Left ventricle myocardium inferior (tissue), 1 donor: ENCODE results near the gene LSM7. TPM values are rescaled to one million over a fixed set of nuclear protein-coding genes. Genes with fewer than 3 reads are reported as not detected.
"Not testable (repeated sequence)": the region's sequence is repeated elsewhere in the genome, so short reads cannot be mapped to it uniquely, and the experiment has no call there.

Source experiments
- DNase-seq: peaks from one replicate; pipeline ENCODE4 v3.0.0-alpha.2; 2020
- H3K27ac ChIP-seq: fragments of 200-600 bp; replicated peaks from 2 replicates; pipeline ENCODE4 v1.8.0; 2021
- H3K27me3 ChIP-seq: fragments of 200-600 bp; 2 replicates; pipeline ENCODE4 v1.8.0; 2021; ENCODE audit warnings: low read depth
- H3K36me3 ChIP-seq: fragments of 200-600 bp; 2 replicates; pipeline ENCODE4 v1.8.0; 2021
- H3K4me1 ChIP-seq: fragments of 200-600 bp; 2 replicates; pipeline ENCODE4 v1.8.0; 2021
- H3K4me3 ChIP-seq: fragments of 200-600 bp; 2 replicates; pipeline ENCODE4 v1.8.0; 2021; ENCODE audit warnings: mild to moderate bottlenecking, moderate library complexity
- H3K9me3 ChIP-seq: fragments of 200-600 bp; replicated peaks from 2 replicates; pipeline ENCODE4 v1.8.0; 2021
- intact Hi-C: fragments of 100-400 bp; cut with micrococcal nuclease; formaldehyde crosslinking; loops from one replicate; pipeline ENCODE4 v1.11.0; 2022
- total RNA-seq: library from RNA; stranded (reverse); fragmentation: NEBNext Ultra II Directional; extraction: Animal tissue kit (Norgen Biotek cat#: 25700); gene quantifications from one replicate; pipeline ENCODE4 v1.2.1, GENCODE V29; 2021
- TF ChIP-seq, protein P1 (sequence below): fragments of 200-600 bp; IDR thresholded peaks from 2 replicates; pipeline ENCODE4 v1.8.0; 2021; ENCODE audit warnings: antibody characterized with exemption, mild to moderate bottlenecking, borderline replicate concordance
- donor health status: DM: no; HTN: yes; CAD: no; lungs with severe emphysema.

LSM7 gene
- total RNA-seq, 1 donor from 2014 or later: 41.1 TPM

- H3K36me3 ChIP-seq: peaks cover 35% of the 10 kb centered on the region
- intact Hi-C loops: no loop called here
Measured at GRCh38 chr19:2352121-2352520, 23.7 kb upstream of the LSM7 start.

DNA sequence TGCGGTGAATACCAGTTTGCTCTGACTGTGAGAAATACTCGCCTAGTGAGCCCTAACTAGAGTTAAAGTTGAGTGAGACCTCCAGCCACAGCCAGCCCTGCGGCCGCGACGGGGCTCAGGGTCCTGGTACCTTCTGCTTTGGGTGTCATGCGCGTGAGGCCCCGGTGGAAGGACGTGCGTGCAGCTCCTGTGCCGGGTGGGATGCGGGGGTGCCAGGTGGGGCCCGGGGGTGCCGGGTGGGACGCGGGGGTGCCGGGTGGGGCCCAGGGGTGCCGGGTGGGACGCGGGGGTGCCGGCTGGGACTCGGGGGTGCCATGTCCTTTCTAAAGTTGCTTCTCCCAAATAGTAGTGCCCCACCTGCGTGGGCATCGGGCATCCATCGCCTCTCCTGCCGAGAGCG is 23.2 kb upstream of the LSM7 start:
- no peak overlapping the region for H3K27ac ChIP-seq
- H3K4me1 ChIP-seq: no peaks in the 10 kb centered on the region
- no peaks in the 10 kb centered on the region for H3K27me3 ChIP-seq
- no peaks in the 10 kb centered on the region for H3K9me3 ChIP-seq
- no peak overlapping the region for H3K4me3 ChIP-seq
- intact Hi-C loops: no loop called here
- DNase-seq: no peak
- TF ChIP-seq, protein P1, sequence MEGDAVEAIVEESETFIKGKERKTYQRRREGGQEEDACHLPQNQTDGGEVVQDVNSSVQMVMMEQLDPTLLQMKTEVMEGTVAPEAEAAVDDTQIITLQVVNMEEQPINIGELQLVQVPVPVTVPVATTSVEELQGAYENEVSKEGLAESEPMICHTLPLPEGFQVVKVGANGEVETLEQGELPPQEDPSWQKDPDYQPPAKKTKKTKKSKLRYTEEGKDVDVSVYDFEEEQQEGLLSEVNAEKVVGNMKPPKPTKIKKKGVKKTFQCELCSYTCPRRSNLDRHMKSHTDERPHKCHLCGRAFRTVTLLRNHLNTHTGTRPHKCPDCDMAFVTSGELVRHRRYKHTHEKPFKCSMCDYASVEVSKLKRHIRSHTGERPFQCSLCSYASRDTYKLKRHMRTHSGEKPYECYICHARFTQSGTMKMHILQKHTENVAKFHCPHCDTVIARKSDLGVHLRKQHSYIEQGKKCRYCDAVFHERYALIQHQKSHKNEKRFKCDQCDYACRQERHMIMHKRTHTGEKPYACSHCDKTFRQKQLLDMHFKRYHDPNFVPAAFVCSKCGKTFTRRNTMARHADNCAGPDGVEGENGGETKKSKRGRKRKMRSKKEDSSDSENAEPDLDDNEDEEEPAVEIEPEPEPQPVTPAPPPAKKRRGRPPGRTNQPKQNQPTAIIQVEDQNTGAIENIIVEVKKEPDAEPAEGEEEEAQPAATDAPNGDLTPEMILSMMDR: no peak
- H3K36me3 ChIP-seq: peaks cover 35% of the 10 kb centered on the region

More at GRCh38 chr19:2352121-2352520, 23.7 kb upstream of the LSM7 start:
- Histone ChIP-seq H3K27ac (no peak overlapping the region), H3K4me1 (no peaks in the 10 kb centered on the region), H3K4me3 (no peak overlapping the region), H3K27me3 (no peaks in the 10 kb centered on the region), H3K9me3 (no peaks in the 10 kb centered on the region)
- TF ChIP-seq, protein P1: no peak
- DNase-seq: no peak

GRCh38 chr19:2350656-2351055 is 22.3 kb upstream of the LSM7 start:
- H3K4me3 ChIP-seq: no peak overlapping the region
- H3K4me1 ChIP-seq: no peaks in the 10 kb centered on the region
- H3K9me3 ChIP-seq: no peaks in the 10 kb centered on the region
- TF ChIP-seq, protein P1: no peak
- no peaks in the 10 kb centered on the region for H3K27me3 ChIP-seq
- peaks cover 35% of the 10 kb centered on the region for H3K36me3 ChIP-seq
- no peak for DNase-seq
- intact Hi-C loops: no loop called here
- no peak overlapping the region for H3K27ac ChIP-seq

DNA sequence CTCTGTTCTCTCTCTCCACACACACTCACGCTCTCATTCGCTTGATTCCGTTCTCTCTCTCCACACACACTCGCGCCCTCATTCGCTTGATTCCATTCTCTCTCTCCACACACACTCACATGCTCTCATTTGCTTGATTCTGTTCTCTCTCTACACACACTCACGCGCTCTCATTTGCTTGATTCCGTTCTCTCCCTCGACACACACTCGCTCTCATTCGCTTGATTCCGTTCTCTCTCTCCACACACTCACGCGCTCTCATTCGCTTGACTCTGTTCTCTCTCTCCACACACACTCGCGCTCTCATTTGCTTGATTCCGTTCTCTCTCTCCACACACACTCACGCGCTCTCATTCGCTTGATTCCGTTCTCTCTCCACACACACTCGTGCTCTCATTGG is 21.4 kb upstream of the LSM7 start:
- H3K27me3 ChIP-seq, H3K27ac ChIP-seq, H3K4me1 ChIP-seq, H3K9me3 ChIP-seq, intact Hi-C loops, H3K4me3 ChIP-seq, DNase-seq: not testable (repeated sequence)
- H3K36me3 ChIP-seq: peaks cover 35% of the 10 kb centered on the region

DNA sequence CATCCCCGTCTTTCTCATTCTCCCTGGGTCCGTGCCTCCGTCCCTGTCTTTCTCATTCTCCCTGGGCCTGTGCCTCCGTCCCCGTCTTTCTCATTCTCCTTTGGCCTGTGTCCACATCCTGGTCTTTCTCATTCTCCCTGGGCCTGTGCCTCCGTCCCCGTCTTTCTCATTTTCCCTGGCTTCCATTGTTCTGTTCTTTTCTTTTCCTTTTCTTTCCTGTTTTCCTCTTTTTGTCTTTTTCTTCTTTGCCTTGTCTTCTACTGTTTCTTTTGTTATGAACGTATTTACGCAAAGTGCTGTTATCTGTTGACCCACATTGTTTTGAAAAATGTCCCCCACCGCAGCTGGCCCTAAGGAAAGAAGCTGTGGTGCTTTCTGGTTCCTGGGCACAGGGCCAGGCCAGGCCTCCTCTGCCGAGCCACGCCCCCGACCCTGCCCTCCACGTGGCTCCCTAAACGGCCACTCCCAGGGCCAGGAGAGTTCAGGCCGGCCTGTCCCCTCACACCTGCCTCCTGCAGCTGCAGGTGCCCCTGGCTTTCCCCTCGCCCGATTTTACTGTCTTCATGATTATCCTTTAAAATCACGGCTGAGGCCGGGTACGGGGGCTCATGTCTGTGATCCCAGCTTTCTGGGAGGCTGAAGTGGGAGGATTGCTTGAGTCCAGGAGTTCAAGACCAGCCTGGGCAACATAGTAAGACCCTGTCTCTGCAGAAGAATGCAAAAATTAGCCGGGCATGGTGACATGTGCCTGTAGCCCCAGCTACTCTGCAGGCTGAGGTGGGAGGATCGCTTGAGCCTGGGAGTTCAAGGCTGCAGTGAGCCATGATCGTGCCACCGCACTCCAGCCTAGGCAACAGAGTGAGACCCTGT is 17.6 kb upstream of the LSM7 start:
- Histone ChIP-seq H3K27ac (no peak overlapping the region), H3K4me1 (no peaks in the 10 kb centered on the region), H3K4me3 (no peak overlapping the region), H3K9me3 (no peaks in the 10 kb centered on the region), H3K36me3 (peaks cover 38% of the 10 kb centered on the region), H3K27me3 (no peaks in the 10 kb centered on the region)
- TF ChIP-seq, protein P1: no peak
- intact Hi-C loops: no loop called here
- DNase-seq: peak; percentile 40

DNA sequence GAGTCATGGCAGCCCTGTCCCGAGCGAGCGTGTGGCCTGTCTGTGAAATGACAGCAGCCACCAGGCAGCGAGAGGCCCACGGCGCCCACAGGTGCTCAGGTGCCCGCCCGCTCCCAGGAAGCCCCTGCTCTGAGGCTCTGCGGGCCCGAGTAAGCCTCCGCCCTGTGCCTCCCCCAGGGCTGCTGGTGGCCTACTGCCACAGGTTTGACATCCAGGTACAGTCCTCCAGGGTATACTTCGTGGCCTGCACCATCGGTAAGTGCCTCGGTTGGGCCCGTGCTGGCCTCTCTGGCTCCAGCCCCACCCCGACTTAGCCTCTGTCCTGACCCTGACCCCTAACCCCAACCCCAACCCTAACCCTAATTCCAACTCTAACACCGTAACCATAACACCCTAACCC is 16.7 kb upstream of the LSM7 start:
- Histone ChIP-seq H3K27me3 (no peaks in the 10 kb centered on the region), H3K4me1 (no peaks in the 10 kb centered on the region), H3K36me3 (peaks cover 37% of the 10 kb centered on the region), H3K27ac (no peak overlapping the region), H3K4me3 (no peak overlapping the region), H3K9me3 (no peaks in the 10 kb centered on the region)
- intact Hi-C loops: no loop called here
- no peak for DNase-seq
- TF ChIP-seq, protein P1: no peak
